Liver (tissue), 9 donors: ENCODE data around the gene RAB22A. TPM values are rescaled to one million over a fixed set of nuclear protein-coding genes. Genes with fewer than 3 reads are reported as not detected.

Source experiments
- DNase-seq: peaks from one replicate; pipeline ENCODE4 v3.0.0-alpha.2; 2017; ENCODE audit warnings: low spot score
- H3K27ac ChIP-seq, 2 donors: one replicate each; pipeline ENCODE4 v1.7.0; 2013; ENCODE audit warnings: inconsistent platforms in 2 of 2, low read length in 2 of 2, control low read depth in 1 of 2, low read depth in 1 of 2, mild to moderate bottlenecking in 1 of 2
- H3K27me3 ChIP-seq, 4 donors: one replicate each; pipeline versions ENCODE4 v1.6.1 to v1.7.0; 2013; ENCODE audit warnings: low read length in 3 of 4, inconsistent platforms in 1 of 4, mild to moderate bottlenecking in 1 of 4, moderate library complexity in 1 of 4; ENCODE audit not compliant: control insufficient read depth in 4 of 4, insufficient read depth in 4 of 4
- H3K36me3 ChIP-seq, 4 donors: one replicate each; pipeline versions ENCODE4 v1.6.1 to v1.7.0; 2013; ENCODE audit warnings: low read length in 3 of 4, mild to moderate bottlenecking in 3 of 4, low read depth in 1 of 4, moderate library complexity in 1 of 4; ENCODE audit not compliant: control insufficient read depth in 4 of 4, insufficient read depth in 3 of 4
- H3K4me1 ChIP-seq, 4 donors: one replicate each; pipeline versions ENCODE4 v1.6.1 to v1.7.0; 2013; ENCODE audit warnings: low read length in 3 of 4, mild to moderate bottlenecking in 3 of 4, moderate library complexity in 1 of 4; ENCODE audit not compliant: control insufficient read depth in 4 of 4, insufficient read depth in 4 of 4
- H3K4me3 ChIP-seq, 3 donors: one replicate each; pipeline versions ENCODE4 v1.6.1 to v1.7.0; 2013; ENCODE audit warnings: low read length in 3 of 3, control low read depth in 1 of 3, low read depth in 1 of 3, mild to moderate bottlenecking in 1 of 3
- H3K9ac ChIP-seq, 2 donors: one replicate each; pipeline ENCODE4 v1.7.0; 2013; ENCODE audit warnings: low read length in 2 of 2, mild to moderate bottlenecking in 2 of 2, moderate library complexity in 2 of 2, control low read depth in 1 of 2, low read depth in 1 of 2
- H3K9me3 ChIP-seq, 4 donors: one replicate each; pipeline versions ENCODE4 v1.6.1 to v1.7.0; 2013; ENCODE audit warnings: low read length in 3 of 4; ENCODE audit not compliant: control insufficient read depth in 4 of 4
- EGR1 ChIP-seq, 2 donors: IDR thresholded peaks; 2 replicates each; pipeline ENCODE4 v1.6.1; 2016 to 2018; ENCODE audit warnings: antibody characterized with exemption in 2 of 2, low read depth in 2 of 2
- FOXA1 ChIP-seq: IDR thresholded peaks from 2 replicates; pipeline ENCODE4 v1.6.1; 2016; ENCODE audit warnings: antibody characterized with exemption
- FOXA2 ChIP-seq: IDR thresholded peaks from 2 replicates; pipeline ENCODE4 v1.6.1; 2016; ENCODE audit warnings: antibody characterized with exemption
- GABPA ChIP-seq, 2 donors: IDR thresholded peaks in 1 of 2; conservative IDR thresholded peaks in 1 of 2; 2 replicates each; pipeline ENCODE4 v1.6.1; 2016; ENCODE audit warnings: antibody characterized with exemption in 2 of 2, mild to moderate bottlenecking in 1 of 2, moderate library complexity in 1 of 2
- HNF4A ChIP-seq, 2 donors: conservative IDR thresholded peaks; 2 replicates each; pipeline ENCODE4 v1.6.1; 2016; ENCODE audit warnings: antibody characterized with exemption in 2 of 2, mild to moderate bottlenecking in 2 of 2
- HNF4G ChIP-seq: IDR thresholded peaks from 2 replicates; pipeline ENCODE4 v1.6.1; 2016; ENCODE audit warnings: antibody characterized with exemption
- JUND ChIP-seq, 2 donors: IDR thresholded peaks; 2 replicates each; pipeline ENCODE4 v1.6.1; 2016; ENCODE audit warnings: antibody characterized with exemption in 2 of 2
- RAD21 ChIP-seq, 2 donors: IDR thresholded peaks; 2 replicates each; pipeline ENCODE4 v1.6.1; 2016; ENCODE audit warnings: antibody characterized with exemption in 2 of 2, mild to moderate bottlenecking in 2 of 2
- RXRA ChIP-seq, 2 donors: IDR thresholded peaks; 2 replicates each; pipeline ENCODE4 v1.6.1; 2017 to 2018; ENCODE audit warnings: antibody characterized with exemption in 2 of 2, mild to moderate bottlenecking in 1 of 2
- SP1 ChIP-seq: IDR thresholded peaks from 2 replicates; pipeline ENCODE4 v1.6.1; 2018; ENCODE audit warnings: antibody characterized with exemption, mild to moderate bottlenecking
- TAF1 ChIP-seq: conservative IDR thresholded peaks from 2 replicates; pipeline ENCODE4 v1.6.1; 2016; ENCODE audit warnings: antibody characterized with exemption, mild to moderate bottlenecking
- YY1 ChIP-seq: IDR thresholded peaks from 2 replicates; pipeline ENCODE4 v1.6.1; 2016; ENCODE audit warnings: antibody characterized with exemption, mild to moderate bottlenecking
- WGBS: extraction: QIAGEN DNeasy Blood & Tissue Kit; methylation state at CpG from one replicate; pipeline ENCODE4 v1.1.7; 2013; 5-methylcytosine and 5-hydroxymethylcytosine counted together
- polyA plus RNA-seq, 2 donors: library from polyadenylated mRNA; stranded (reverse) in 1 of 2; unstranded in 1 of 2; fragments of 200-250 nt in 1 of 2; fragments of >200 nt in 1 of 2; fragmentation: Nextera tagmentation in 1 of 2; extraction: Ambion mirVana in 1 of 2; gene quantifications; one replicate each; pipeline versions ENCODE4 v1.2.1 to v1.2.3, GENCODE V29; 2013 to 2015
- total RNA-seq, 2 donors: library from RNA; depleted of rRNA; stranded (reverse); fragments of >200 nt; gene quantifications; one replicate each; pipeline ENCODE4 v1.2.3, GENCODE V29; 2014
- TF ChIP-seq, protein P1 (sequence below): IDR thresholded peaks from 2 replicates; pipeline ENCODE4 v1.6.1; 2016; ENCODE audit warnings: antibody characterized with exemption
- TF ChIP-seq, protein P2 (sequence below): IDR thresholded peaks from 2 replicates; pipeline ENCODE4 v1.6.1; 2016; ENCODE audit warnings: antibody characterized with exemption
- TF ChIP-seq, protein P3 (sequence below): fragments of 150-350 bp; IDR thresholded peaks from 2 replicates; pipeline ENCODE4 v1.5.1; 2017; ENCODE audit warnings: improper control_type of control experiment, low read depth, low read length; ENCODE audit not compliant: missing input control
- TF ChIP-seq, protein P4 (sequence below): IDR thresholded peaks from 2 replicates; pipeline ENCODE4 v1.6.1; 2016; ENCODE audit warnings: antibody characterized with exemption, mild to moderate bottlenecking
- donor health status: healthy.
- donor health status: healthy.
- donor health status: healthy.
- donor health status: healthy.
- donor health status: healthy.

The RAB22A gene
- total and polyA plus RNA-seq, 4 donors: 3.0 to 8.1 (median 5.8) TPM

DNA sequence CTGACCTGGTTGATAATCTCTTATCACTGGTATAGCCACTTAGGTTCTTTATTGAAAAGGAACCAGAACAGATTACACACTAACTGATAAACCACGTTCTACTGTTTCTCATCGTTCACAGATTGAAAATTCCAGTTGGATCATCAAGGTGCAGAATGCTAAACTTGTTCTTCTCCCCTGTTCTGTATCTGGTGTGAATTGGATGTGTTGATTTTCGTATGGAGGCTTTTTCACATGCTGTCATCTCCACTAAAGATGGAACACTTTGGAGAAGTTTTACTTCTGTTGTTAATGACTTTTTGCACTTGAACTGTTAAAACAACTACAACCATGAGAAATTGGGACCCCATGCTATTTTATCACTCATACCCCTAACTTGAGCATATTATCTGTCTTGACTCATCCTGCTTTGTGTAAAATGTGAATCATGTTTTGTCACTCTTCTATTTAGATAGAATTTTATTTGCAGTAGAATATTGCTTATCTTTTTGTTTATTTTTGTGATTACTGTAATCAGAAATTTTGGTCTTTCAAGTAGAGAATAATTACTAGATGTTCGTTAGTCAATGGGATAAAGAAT lies 97.0 kb downstream of the RAB22A start:
- Histone ChIP-seq H3K36me3 (no peaks in the 10 kb centered on the region), H3K4me3 (no peak overlapping the region), H3K27me3 (no peaks in the 10 kb centered on the region), H3K9ac (no peak overlapping the region), H3K9me3 (no peaks in the 10 kb centered on the region), H3K27ac (no peak overlapping the region), H3K4me1 (peaks cover 0 to 11% (median 5%) of the 10 kb centered on the region in 4 donors)
- WGBS: 71% methylated on average over 4 of the region's 4 CpGs
- no peak for TF ChIP-seq RXRA (IDR thresholded peaks at IDR 0.05)
- TF ChIP-seq, protein P1, sequence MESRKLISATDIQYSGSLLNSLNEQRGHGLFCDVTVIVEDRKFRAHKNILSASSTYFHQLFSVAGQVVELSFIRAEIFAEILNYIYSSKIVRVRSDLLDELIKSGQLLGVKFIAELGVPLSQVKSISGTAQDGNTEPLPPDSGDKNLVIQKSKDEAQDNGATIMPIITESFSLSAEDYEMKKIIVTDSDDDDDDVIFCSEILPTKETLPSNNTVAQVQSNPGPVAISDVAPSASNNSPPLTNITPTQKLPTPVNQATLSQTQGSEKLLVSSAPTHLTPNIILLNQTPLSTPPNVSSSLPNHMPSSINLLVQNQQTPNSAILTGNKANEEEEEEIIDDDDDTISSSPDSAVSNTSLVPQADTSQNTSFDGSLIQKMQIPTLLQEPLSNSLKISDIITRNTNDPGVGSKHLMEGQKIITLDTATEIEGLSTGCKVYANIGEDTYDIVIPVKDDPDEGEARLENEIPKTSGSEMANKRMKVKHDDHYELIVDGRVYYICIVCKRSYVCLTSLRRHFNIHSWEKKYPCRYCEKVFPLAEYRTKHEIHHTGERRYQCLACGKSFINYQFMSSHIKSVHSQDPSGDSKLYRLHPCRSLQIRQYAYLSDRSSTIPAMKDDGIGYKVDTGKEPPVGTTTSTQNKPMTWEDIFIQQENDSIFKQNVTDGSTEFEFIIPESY: no peak
- TF ChIP-seq, protein P2, sequence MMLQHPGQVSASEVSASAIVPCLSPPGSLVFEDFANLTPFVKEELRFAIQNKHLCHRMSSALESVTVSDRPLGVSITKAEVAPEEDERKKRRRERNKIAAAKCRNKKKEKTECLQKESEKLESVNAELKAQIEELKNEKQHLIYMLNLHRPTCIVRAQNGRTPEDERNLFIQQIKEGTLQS: no peak
- no peak for DNase-seq

DNA sequence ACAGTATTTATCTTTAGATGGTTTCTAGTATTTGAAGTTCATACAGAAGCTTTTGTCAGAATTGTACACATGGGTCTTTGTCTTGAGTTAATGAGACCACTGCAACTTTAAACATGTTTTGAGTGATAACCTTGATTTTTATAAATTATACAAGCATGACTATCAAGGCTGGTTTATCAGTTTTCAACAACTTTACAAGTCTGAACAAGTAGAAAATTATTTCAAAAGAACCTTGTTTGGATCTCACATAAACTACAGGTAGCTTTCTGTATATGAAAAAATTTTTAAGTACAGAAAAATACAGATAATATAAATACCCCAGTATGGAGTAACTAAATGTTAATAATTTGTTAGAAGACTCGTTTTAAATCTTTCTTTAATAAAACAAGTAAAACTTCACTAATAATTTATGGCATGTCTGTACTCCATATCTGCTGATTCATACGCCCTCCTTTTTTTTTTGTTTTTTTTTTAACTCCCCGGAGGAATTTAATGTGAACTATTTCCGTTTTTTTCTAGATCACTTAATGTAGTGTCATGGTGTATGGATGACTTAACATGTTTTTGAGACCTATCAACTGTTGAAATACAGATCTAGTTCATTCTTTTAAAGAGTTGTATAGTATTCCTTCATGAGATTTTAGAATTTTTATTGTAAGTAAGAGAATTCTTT lies 97.8 kb downstream of the RAB22A start:
- no peak overlapping the region for H3K4me3 ChIP-seq
- H3K36me3 ChIP-seq: no peaks in the 10 kb centered on the region
- H3K27me3 ChIP-seq: no peaks in the 10 kb centered on the region
- H3K27ac ChIP-seq: no peak overlapping the region
- no peak overlapping the region for H3K9ac ChIP-seq
- WGBS: 70% methylated on average over 4 of the region's 4 CpGs
- H3K4me1 ChIP-seq: peaks cover 0 to 11% (median 6%) of the 10 kb centered on the region in 4 donors
- no peak for TF ChIP-seq SP1
- TF ChIP-seq YY1: no peak
- no peak for TF ChIP-seq FOXA1
- TF ChIP-seq FOXA2: no peak
- no peak for DNase-seq
- H3K9me3 ChIP-seq: no peaks in the 10 kb centered on the region

DNA sequence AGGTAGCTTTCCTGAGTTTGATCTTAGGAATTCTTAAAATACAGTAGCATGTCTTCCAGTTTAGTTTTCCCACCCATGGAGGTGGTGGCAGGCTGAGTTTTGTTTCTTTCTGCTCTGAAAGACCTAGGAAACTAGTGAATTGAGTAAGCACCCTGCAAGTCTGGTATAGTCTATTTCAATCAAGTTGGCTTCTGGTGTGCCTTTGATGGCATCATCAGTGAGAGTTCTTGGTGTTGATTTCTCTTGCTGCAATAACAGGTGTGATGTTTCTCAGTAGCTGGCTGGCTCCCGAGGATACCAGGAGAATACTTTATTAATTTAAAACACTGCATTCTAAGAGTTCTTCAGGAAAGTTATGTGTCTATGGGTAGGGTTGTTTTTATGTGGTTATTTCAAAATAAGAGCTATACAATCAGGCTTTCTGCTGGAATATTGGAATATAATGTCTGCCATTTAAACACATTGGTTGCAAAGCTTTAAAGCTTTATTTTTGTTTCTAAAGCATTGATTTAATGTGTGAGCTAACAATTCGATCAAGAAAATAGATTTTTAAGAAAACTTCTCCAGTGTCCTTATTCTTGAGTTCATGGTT lies 98.5 kb downstream of the RAB22A start:
- Histone ChIP-seq H3K27me3 (no peaks in the 10 kb centered on the region), H3K4me1 (peaks cover 3 to 16% (median 6%) of the 10 kb centered on the region in 4 donors), H3K9me3 (no peaks in the 10 kb centered on the region), H3K4me3 (no peak overlapping the region), H3K36me3 (no peaks in the 10 kb centered on the region), H3K9ac (no peak overlapping the region), H3K27ac (peak overlapping the region in 1 of 2 donors; percentile 19)
- DNase-seq: no peak
- TF ChIP-seq RAD21 (IDR thresholded peaks at IDR 0.05) (no peak), SP1 (no peak), YY1 (no peak), TAF1 (no peak), FOXA1 (no peak), EGR1 (IDR thresholded peaks at IDR 0.05; ENCODE audit: low read depth in 2 of 2) (no peak), GABPA (IDR thresholded peaks at IDR 0.05 in 1 of 2, conservative IDR thresholded peaks at IDR 0.05 in 1 of 2) (no peak), HNF4A (conservative IDR thresholded peaks at IDR 0.05) (no peak), HNF4G (no peak), JUND (IDR thresholded peaks at IDR 0.05) (no peak)
- TF ChIP-seq, protein P3, sequence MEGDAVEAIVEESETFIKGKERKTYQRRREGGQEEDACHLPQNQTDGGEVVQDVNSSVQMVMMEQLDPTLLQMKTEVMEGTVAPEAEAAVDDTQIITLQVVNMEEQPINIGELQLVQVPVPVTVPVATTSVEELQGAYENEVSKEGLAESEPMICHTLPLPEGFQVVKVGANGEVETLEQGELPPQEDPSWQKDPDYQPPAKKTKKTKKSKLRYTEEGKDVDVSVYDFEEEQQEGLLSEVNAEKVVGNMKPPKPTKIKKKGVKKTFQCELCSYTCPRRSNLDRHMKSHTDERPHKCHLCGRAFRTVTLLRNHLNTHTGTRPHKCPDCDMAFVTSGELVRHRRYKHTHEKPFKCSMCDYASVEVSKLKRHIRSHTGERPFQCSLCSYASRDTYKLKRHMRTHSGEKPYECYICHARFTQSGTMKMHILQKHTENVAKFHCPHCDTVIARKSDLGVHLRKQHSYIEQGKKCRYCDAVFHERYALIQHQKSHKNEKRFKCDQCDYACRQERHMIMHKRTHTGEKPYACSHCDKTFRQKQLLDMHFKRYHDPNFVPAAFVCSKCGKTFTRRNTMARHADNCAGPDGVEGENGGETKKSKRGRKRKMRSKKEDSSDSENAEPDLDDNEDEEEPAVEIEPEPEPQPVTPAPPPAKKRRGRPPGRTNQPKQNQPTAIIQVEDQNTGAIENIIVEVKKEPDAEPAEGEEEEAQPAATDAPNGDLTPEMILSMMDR: no peak
- TF ChIP-seq, protein P4, sequence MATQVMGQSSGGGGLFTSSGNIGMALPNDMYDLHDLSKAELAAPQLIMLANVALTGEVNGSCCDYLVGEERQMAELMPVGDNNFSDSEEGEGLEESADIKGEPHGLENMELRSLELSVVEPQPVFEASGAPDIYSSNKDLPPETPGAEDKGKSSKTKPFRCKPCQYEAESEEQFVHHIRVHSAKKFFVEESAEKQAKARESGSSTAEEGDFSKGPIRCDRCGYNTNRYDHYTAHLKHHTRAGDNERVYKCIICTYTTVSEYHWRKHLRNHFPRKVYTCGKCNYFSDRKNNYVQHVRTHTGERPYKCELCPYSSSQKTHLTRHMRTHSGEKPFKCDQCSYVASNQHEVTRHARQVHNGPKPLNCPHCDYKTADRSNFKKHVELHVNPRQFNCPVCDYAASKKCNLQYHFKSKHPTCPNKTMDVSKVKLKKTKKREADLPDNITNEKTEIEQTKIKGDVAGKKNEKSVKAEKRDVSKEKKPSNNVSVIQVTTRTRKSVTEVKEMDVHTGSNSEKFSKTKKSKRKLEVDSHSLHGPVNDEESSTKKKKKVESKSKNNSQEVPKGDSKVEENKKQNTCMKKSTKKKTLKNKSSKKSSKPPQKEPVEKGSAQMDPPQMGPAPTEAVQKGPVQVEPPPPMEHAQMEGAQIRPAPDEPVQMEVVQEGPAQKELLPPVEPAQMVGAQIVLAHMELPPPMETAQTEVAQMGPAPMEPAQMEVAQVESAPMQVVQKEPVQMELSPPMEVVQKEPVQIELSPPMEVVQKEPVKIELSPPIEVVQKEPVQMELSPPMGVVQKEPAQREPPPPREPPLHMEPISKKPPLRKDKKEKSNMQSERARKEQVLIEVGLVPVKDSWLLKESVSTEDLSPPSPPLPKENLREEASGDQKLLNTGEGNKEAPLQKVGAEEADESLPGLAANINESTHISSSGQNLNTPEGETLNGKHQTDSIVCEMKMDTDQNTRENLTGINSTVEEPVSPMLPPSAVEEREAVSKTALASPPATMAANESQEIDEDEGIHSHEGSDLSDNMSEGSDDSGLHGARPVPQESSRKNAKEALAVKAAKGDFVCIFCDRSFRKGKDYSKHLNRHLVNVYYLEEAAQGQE: no peak
- 57% methylated on average over 2 of the region's 2 CpGs for WGBS
